ENCODE data around the gene NLGN2.

DNA sequence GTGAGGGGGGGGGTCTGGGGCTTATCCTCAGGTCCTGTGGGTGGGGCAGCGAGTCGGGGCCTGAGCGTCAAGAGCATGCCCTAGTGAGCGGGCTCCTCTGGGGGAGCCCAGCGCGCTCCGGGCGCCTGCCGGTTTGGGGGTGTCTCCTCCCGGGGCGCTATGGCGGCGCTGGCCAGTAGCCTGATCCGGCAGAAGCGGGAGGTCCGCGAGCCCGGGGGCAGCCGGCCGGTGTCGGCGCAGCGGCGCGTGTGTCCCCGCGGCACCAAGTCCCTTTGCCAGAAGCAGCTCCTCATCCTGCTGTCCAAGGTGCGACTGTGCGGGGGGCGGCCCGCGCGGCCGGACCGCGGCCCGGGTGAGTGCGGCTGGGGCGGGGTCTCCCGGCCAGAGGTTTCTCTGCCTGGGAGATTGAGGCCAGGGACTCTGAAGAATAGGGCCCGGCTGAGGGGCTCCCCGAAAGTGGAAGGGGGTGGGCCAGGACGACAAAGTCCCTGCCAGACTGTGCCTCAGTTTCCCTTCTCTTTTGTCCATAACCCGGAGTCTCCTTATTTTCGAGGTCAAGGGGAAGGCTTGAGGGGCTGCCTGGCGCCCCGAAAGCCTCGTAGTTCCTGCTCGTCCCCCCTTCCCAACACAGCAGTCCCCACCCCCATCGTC lies 31.9 kb downstream of the NLGN2 start, which contains the start of gene FGF11:
- TF ChIP-seq, protein P1, sequence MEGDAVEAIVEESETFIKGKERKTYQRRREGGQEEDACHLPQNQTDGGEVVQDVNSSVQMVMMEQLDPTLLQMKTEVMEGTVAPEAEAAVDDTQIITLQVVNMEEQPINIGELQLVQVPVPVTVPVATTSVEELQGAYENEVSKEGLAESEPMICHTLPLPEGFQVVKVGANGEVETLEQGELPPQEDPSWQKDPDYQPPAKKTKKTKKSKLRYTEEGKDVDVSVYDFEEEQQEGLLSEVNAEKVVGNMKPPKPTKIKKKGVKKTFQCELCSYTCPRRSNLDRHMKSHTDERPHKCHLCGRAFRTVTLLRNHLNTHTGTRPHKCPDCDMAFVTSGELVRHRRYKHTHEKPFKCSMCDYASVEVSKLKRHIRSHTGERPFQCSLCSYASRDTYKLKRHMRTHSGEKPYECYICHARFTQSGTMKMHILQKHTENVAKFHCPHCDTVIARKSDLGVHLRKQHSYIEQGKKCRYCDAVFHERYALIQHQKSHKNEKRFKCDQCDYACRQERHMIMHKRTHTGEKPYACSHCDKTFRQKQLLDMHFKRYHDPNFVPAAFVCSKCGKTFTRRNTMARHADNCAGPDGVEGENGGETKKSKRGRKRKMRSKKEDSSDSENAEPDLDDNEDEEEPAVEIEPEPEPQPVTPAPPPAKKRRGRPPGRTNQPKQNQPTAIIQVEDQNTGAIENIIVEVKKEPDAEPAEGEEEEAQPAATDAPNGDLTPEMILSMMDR (IDR thresholded peaks at IDR 0.05), result no peak
- TF ChIP-seq POLR2A (IDR thresholded peaks at IDR 0.05), result no peak
